GM12801 (cell line): Measurements from ENCODE around the gene ITPRIPL1.

Experiments used
- TF ChIP-seq, protein P1 (sequence below): IDR thresholded peaks from one replicate; pipeline ENCODE4 v1.5.1; 2011; ENCODE audit warnings: control low read depth; ENCODE audit not compliant: insufficient read length; ENCODE audit errors: extremely low read depth

The ITPRIPL1 gene

DNA sequence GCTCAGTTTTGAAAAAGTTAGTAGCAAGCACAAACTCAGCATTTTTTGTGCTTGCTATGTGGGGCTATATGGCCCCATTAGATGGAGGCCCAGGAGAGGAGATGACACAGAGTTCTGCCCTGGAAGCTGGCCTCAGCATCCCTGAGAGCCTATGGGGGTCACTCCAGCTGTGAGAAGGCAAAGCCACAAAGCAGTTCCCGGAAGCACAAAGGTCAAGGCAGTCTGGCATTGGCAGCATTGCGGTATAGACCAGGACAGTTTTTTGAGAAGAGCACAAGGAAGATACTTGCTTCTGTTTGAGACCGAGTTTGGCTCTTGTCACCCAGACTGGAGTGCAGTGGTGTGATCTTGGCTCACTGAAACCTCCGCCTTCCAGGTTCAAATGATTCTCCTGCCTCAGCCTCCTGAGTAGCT lies 7.5 kb upstream of the ITPRIPL1 start:
- TF ChIP-seq, protein P1, sequence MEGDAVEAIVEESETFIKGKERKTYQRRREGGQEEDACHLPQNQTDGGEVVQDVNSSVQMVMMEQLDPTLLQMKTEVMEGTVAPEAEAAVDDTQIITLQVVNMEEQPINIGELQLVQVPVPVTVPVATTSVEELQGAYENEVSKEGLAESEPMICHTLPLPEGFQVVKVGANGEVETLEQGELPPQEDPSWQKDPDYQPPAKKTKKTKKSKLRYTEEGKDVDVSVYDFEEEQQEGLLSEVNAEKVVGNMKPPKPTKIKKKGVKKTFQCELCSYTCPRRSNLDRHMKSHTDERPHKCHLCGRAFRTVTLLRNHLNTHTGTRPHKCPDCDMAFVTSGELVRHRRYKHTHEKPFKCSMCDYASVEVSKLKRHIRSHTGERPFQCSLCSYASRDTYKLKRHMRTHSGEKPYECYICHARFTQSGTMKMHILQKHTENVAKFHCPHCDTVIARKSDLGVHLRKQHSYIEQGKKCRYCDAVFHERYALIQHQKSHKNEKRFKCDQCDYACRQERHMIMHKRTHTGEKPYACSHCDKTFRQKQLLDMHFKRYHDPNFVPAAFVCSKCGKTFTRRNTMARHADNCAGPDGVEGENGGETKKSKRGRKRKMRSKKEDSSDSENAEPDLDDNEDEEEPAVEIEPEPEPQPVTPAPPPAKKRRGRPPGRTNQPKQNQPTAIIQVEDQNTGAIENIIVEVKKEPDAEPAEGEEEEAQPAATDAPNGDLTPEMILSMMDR: no peak

DNA sequence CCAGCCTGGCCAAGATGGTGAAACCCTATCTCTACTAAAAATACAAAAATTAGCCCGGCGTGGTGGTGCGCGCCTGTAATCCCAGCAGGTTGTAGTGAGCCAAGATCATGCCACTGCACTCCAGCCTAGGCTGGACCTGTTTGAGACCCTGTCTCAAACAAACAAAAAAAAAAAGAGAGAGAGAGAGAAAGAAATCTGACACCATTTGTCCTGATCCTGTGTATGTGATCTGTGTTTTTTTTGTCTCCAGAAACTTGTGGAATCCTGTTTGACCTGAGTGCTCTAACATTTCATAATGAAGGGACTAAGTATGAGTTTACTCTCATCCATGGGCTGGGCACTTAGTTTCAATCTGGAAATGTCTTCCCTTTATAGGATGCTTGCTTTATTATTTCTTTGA lies 6.4 kb upstream of the ITPRIPL1 start:
- TF ChIP-seq, protein P1: no peak

DNA sequence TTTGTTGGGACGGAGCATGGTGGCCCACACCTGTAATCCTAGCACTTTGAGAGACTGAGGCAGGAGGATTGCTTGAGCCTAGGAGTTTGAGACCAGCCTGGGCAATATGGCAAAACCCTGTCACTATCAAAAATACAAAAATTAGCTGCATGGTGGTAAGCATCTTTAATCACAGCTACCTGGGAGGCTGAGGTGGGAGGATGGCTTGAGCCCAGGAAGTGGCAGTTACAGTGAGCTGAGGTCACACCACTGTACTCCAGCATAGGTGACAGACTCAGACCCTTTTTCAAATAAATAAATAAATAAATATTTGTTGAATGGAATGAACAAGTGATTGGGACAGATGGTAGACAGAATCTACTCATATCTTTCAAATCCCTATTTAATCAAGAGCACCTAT lies 5.7 kb upstream of the ITPRIPL1 start:
- TF ChIP-seq, protein P1: no peak

DNA sequence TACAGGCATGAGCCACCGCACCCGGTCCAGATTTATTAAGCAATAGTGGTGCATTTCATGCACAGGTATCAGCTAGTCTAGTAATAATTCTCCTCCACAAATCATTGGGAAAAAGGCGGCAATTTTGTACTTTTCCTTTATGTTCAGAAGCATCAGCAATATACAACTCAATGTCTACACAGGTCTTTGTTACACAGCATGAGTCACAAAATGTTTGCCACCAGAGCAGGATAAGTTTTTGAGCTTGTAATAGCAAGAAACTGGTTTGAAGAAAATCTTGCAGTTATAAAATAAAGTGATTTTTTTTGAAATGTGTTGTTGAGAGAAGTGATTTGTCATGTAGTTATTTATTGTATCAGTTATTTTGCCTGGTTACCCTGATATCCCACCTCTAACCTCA lies 4.8 kb upstream of the ITPRIPL1 start:
- TF ChIP-seq, protein P1: no peak

DNA sequence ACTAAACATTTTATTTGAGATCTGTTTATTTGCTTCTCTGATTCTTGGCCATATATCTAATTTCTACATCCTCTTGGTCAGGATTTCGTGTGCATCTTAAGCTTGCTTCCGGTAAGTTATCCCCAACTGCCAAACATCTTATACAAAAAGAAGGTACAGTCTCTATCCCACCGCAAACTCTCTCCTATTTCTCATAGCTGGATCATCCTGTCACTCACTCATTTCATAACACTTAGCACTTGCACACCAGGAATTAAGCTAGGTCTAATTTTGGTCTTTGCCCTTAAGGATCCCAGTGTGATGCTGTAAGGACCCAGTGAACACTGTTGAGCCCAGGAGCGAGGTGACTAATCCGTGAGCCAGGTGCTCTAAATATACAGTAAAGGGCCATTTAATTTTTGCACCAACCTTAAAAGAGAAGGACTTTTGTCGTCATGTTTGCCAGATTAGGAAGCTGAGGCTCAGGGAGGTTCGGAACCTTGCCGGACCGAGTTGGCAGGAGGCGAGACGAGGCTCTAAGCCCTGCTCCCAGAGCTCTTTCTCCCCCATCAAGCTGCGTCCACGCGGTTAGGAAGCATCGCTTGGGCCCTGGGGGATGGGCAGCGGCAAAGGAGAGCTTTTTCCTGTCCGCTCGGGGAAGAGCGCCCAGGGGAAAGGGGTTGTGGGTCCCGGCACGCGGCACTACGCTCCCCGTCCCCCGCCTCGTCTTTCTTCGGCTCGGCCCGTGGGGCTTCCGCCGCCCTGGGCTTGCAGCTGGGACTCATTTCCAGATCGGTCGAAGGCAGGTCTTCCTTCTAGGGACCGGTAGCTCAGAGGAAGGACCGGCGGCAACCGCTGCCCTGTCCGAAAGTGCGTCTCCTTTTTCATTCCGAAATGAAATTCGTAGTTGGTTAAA lies 4.1 kb upstream of the ITPRIPL1 start:
- TF ChIP-seq, protein P1: no peak

DNA sequence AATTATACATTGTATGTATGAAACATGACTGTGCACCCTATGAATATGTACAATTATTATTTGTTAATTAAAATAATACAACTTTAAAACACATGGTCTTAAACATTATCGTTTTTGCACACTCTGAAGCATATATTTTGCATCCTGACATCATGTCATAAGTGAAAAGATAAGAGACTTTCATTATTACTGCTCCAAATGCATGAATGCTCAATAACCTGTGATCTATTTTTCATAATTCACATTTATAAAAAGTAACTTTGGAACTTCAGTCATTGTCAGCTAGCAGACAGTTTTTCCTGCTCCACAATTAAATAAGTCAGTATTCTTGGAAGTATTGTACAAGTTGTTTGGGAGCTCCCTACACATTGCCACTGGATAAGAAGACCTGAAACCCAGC lies 1.3 kb upstream of the ITPRIPL1 start:
- TF ChIP-seq, protein P1: no peak

DNA sequence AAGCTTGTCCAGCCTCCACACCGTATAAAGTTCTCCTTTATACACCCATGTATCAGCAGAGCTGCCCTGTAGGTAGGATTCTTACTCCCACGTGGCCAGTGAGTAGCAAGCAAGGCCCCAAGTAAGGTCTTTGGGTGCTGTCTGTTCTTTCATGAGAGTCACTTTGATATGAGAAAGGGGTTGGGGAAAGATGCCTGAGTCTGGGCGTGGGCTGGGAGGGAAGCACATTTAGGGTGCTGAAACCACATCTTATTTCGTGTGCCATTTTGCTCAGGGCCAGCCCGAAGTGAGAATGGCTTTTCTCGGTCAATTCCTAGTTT lies 436 bp upstream of the ITPRIPL1 start:
- TF ChIP-seq, protein P1: no peak
